ENCODE results near the gene ANAPC15.
"Not testable (repeated sequence)": the region's sequence is repeated elsewhere in the genome, so short reads cannot be mapped to it uniquely, and the experiment has no call there.

Gene ANAPC15

DNA sequence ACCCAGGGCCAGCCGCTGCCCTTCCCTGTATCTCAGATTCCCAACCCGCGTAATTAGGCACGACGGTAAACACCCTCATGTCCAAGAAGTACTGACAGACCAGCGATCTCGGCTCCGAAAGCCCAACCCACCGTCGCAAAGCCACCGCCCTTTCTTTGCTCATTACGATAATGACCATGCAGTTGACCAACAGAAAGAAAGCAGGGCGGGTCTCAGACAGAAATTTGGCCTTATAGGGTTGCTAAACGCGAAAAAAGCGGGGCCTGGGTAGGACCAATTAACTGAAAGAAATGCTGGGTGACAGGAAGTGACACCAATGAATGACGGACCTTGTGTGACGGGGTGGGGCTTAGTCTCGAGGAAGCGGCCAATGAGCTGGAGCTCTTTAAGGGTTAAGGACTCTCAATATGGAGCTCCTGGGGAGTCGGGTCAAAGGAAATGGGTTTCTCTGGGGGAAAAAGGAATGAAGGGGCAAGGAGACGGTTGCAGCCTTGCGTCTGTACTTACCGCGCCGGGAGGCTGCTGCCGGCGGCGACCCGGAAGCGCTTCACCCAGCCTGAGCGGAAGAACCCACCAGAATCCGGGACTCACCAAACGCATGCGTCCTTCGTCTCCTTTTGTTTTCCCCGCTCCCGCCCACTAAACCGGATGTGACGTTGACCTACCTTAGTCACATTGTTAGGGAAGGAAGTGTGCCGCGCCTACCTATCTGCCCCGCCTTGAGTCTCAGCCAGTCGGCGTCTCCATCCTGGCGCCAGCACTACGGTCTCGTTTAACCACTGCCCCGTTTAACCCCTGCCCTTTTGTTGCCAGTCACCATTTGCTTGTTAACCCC is at the start of gene ANAPC15:
ANAPC15 (minus strand) TSS at position 553 of the 835 bp plus-strand sequence. CDS start 1,419 bp downstream, outside the sequence.
- TF ChIP-seq ZFX (IDR thresholded peaks at IDR 0.05; ENCODE audit: borderline replicate concordance) = no peak
- TF ChIP-seq, protein P1, sequence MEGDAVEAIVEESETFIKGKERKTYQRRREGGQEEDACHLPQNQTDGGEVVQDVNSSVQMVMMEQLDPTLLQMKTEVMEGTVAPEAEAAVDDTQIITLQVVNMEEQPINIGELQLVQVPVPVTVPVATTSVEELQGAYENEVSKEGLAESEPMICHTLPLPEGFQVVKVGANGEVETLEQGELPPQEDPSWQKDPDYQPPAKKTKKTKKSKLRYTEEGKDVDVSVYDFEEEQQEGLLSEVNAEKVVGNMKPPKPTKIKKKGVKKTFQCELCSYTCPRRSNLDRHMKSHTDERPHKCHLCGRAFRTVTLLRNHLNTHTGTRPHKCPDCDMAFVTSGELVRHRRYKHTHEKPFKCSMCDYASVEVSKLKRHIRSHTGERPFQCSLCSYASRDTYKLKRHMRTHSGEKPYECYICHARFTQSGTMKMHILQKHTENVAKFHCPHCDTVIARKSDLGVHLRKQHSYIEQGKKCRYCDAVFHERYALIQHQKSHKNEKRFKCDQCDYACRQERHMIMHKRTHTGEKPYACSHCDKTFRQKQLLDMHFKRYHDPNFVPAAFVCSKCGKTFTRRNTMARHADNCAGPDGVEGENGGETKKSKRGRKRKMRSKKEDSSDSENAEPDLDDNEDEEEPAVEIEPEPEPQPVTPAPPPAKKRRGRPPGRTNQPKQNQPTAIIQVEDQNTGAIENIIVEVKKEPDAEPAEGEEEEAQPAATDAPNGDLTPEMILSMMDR (IDR thresholded peaks at IDR 0.05) = no peak
- H3K27ac ChIP-seq = peak within 1 kb of the TSS; percentile 91

DNA sequence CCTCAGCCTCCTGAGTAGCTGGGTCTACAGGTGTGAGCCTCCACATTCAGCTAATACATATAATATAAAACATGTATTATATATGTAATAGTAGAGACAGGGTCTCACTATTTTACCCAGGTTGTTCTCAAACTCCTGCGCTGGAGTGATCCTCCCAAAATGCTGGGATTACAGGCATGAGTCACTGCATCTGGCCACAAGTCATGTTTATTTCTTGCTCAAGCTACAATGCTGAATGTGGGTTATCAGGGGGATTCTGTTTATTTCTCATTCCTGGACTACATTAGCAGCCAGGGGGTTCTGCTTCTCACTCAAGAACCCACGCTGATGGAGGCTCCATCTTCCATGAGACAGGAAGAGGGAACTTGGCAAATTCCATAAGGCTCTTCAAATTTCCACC is 47.8 kb upstream of the ANAPC15 start:
- H3K27ac ChIP-seq = no peak overlapping the region
- no peak for TF ChIP-seq ZFX (IDR thresholded peaks at IDR 0.05; ENCODE audit: borderline replicate concordance)
- TF ChIP-seq, protein P1 (IDR thresholded peaks at IDR 0.05) = no peak

DNA sequence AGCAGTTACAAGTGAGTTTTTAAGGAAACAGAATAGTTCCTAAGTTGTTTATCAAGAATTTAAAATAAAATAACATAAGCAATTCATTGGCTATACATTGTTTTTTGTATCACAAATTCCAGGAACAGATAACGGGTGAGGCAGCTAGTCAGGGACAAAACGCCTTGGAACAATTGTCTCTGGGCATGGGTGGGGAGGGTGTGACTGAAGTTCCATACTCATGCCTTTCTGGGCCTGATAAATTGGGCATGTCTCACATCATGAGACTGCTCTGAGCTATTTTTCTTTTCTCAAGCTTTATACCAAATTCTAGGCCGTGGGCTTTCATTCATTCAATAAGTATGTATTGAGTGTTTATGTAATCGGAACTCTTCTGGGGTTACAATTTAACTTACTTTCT is 44.6 kb upstream of the ANAPC15 start:
- H3K27ac ChIP-seq = no peak overlapping the region
- TF ChIP-seq ZFX (IDR thresholded peaks at IDR 0.05; ENCODE audit: borderline replicate concordance) = no peak
- TF ChIP-seq, protein P1 (IDR thresholded peaks at IDR 0.05) = no peak

DNA sequence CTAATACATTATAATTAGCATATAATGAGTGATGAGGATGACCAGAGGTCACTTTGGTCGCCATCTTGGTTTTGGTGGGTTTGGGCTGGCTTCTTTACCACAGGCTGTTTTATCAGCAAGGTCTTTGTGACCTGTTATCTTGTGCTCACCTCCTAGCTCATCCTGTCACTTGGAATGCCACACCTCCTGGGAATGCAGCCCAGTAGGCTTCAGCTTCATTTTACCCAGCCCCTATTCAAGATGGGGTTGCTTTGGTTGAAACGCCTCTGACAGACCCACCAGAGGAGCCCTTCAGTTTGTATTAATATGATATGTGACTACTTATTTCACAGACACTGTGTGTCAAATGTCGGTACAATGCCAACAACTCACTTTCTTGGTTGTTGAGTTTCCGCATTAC is 43.3 kb upstream of the ANAPC15 start:
- TF ChIP-seq, protein P1 (IDR thresholded peaks at IDR 0.05) = no peak
- no peak for TF ChIP-seq ZFX (IDR thresholded peaks at IDR 0.05; ENCODE audit: borderline replicate concordance)
- H3K27ac ChIP-seq = no peak overlapping the region

DNA sequence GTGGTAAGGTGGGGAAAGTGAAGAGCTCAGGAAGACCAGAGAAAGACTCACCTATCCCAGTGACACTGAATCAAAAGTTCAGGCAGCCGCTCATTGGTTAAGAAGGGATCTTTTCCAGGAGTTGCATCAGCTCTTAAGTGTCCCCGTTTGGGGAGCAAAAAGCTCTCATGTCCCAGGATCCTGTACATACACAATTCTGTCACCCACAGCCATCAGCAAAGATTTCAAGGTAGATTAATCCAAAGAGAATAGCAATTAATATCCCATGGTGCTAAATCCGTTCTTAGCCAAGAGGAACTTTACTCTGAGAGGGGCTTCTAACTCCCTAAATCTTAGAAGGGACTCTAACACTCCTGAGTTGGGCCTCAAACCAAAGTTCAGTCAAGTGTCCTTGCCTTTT is 42.3 kb upstream of the ANAPC15 start:
- TF ChIP-seq, protein P1 (IDR thresholded peaks at IDR 0.05) = no peak
- no peak for TF ChIP-seq ZFX (IDR thresholded peaks at IDR 0.05; ENCODE audit: borderline replicate concordance)
- no peak overlapping the region for H3K27ac ChIP-seq

DNA sequence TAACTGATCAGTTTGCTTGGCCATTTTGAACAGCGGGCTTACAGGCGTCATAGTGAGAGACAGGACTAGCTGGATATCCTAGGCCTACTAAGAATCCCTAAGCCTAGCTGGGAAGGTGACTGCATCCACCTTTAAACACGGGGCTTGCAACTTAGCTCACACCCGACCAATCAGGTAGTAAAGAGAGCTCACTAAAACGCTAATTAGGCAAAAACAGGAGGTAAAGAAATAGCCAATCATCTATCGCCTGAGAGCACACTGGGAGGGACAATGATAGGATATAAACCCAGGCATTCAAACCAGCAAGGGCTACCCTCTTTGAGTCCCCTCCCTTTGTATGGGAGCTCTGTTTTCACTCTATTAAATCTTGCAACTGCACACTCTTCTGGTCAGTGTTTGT is 41.4 kb upstream of the ANAPC15 start:
- H3K27ac ChIP-seq = not testable (repeated sequence)

DNA sequence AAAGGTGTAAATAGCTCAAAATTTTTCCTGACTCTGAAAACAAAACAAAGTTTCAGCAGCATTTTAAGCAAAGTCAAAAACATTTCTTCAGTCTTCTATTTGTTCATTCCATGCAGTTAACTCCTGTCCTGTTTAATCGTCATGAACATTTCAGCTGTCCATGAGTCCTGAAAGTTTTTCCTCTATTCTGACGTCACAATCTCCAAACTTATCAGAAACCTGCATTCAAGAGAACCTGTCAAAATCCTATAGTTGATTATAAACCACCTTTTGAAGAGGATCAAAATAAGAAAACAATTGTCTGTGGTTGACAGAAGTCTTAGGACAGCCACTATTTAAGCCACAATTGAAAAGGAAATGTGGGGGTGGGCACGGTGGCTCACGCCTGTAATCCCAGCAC is 38.4 kb upstream of the ANAPC15 start:
- TF ChIP-seq, protein P1 (IDR thresholded peaks at IDR 0.05) = no peak
- TF ChIP-seq ZFX (IDR thresholded peaks at IDR 0.05; ENCODE audit: borderline replicate concordance) = no peak
- H3K27ac ChIP-seq = no peak overlapping the region

Measured in 22Rv1 (cell line).